ENCODE data around the gene CHRNA3.
A peak's percentile ranks its signal among the peaks of the same experiment; 100 is the strongest.

Gene CHRNA3

DNA sequence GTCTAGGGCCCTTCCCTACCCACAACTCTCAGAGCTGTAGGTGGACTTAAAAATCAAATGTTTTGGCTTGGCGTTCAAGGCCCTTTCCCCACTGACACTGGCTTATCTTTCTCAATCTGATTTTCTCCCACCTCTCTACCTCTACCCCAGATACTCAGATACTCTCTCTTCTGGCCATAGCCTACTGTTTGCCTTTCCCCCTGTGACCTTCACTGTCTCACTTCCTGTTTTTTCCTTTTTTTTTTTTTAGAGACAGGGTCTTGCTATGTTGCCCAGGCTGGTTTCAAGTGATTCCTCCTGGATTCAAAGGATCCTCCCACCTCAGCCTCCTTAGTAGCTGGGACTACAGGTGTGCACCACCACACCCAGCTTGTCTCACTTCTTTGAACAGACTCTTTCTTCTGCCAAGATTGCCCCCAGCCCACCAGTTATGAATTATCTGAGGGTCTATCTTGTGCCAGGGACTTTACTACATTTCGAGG is 15.6 kb upstream of the CHRNA3 start:
- no peak for DNase-seq (ENCODE audit: low read depth)

DNA sequence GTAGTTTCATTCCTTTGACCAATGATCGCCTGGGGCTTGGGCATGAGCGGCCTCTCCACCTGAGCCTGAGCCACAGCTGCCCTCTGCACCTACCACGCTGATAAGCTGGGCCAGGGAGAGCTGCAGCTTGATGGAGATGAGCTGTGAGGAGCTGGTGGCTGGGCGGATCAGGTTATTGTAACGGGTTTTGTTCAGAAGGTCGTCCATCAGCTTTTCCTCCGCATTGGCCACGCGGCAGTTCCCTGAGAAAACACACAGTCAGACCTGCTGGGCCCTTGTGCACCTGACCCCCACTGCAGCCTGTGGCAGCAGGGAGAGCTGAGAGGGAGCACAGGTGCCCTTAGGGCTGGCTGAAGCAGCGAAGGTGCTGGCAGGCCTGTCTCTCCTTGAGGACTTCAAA is 14.6 kb upstream of the CHRNA3 start:
- DNase-seq (ENCODE audit: low read depth) = no peak

DNA sequence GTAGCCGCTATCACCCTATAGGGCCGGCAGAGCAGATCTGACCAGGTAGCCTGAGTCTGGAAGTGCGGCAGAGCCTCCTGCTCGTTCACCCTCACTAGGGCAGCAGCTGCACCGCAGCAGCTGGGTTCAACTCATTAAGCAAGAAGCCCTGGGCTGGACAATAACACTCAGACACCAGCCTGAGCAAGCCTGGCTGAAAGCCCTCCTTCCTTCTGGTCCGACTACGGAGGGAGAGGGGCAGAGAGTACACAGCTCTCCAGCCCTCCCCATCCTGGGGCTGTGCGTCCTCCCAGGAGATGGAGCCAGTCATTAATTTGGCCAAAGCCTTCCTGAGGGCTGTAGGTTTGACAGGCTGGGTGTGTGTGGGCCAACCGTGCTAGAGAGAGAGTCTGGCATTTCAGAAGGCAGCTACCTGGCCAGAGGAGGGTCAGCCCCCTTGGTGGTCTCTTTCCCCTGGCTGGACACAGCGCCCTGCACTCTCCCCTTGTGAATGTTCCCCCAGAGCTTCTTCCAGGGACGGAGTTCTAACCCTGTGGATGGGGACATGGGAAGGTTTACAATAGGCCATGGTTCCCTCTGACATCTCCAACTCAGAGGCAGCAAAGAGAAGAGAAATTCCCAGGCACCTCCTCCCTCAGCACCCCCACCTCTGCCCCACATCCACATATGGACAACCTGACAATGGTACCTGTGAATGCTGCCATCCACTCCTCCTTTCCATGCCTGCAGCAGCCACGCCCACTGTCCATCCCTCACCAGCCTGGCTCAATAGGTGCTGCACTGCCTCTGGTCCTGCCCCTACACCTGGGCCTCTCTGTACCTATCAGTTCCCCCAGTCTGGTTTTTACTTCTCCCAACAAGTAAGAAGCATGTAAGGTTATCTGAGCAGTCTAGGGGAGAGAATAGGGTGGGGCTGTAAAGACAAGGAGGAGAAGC is 13.7 kb upstream of the CHRNA3 start:
- no peak for DNase-seq (ENCODE audit: low read depth)

DNA sequence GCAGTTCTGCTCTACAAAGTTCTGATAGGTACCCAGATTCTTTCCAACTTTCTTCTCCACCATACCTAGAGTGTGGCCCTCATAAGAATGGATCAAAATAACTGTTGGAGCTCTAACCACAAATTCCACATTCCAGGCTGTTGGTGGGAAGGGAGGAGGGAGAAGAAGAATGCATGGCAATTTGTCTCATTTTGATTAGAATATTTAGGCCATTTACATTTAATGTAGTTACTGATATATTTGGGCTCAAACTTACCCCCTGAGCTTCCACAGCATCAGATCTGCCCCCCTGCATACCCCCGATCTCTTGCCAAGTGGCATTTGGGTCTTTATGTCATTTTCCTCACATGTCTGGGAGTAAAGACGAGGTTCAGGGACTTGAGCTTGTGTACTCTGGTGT is 12.6 kb upstream of the CHRNA3 start:
- DNase-seq (ENCODE audit: low read depth) = no peak

DNA sequence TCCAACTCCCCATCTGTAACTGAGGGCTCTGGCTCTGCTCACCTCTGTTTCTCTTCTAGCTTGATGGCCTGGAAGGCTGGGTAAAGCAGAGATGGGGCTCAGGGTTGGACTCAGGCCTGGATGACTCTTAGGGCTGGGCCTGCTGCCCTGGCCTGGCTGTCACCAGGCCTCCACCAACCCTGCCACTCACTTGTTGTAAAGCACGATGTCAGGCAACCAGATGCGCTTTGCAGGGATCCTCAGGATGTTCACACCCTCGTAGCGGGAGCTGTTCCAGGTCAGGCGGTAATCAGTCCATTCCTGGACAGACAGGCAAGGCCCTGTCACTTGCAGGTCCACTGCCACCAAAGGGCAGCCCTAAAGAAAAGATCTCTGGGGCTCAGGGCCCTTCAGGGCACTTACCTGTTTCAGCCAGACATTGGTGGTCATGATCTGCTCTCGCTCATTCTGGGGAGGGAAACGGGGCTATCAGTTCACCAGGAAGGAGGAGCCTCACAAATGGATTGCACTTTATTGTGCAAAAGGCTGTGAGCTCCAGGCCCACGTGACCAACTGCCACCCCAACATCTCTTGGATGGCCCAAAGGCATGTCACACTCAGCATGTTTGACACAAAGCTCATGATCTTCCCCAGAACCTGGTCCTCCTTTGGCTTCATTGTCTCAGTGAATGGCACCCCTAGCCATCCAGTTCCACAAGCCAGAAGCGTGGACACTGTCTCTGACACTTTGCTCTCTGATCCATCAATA is 10.3 kb upstream of the CHRNA3 start:
- DNase-seq (ENCODE audit: low read depth) = no peak

DNA sequence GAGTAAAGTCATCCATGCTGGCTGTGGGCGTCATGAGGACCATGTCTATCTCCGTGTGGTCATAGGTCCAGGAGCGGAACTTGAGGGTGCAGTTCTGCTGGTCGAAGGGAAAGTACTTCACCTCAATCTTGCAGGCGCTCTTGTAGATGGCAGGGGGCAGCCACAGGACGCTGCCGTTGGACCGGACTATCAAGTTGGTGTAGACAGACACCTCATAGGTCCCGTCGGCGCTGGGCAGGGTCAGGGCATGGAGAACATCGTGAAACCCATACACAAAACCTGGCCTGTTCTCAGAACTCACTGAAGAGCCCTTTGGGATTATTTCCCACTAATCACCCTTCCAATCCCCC is 8.9 kb upstream of the CHRNA3 start:
- no peak for DNase-seq (ENCODE audit: low read depth)

DNA sequence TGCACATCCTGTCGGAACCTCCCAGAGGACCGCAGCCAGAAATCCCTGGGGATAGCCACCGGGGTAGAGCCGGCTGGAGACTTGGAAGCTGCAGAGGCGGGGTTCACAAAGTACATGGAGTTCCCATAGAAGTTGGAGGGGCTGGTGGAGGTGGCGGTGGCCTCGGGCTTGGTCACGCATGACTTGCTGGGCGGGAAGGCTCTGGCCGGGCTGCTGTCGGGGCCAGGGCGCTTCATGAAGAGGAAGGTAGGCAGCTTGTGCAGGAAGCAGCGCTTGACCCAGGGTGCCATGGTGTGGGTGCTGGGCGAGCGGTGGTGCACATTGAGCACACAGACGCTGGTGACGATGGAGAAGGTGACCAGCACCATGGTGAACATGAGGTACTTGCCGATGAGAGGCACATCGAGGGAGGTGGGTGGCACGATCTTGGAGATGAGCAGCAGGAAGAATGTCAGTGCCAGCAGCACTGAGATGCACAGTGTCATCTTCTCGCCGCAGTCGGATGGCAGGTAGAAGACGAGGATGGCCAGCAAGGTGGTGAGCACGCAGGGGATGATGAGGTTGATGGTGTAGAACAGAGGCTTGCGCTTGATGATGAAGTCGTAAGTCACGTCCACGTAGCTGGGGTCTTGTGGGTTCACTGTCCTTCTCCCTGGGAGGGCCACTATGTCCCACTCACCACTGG is 8.4 kb upstream of the CHRNA3 start:
- DNase-seq (ENCODE audit: low read depth) = no peak

DNA sequence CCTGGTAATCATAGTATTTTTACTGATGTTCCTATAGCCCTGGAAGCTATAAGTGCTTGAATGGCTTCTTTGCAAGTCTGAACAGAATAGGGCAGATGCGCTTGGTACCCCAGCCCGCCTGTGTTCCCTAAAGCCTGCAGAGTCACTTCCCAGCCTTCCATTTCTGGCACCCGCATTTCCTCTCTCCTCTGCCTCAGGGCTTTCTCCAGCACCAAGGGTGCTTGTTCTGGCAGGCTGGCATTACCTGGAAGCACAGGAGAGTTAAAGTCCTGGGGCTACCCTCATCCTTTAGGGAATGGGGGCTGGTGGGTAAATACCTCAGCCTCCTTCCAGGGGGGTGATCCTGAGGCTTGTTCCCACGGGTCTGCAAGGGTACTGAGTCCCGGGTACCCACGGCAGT is 7.4 kb upstream of the CHRNA3 start:
- no peak for DNase-seq (ENCODE audit: low read depth)

DNA sequence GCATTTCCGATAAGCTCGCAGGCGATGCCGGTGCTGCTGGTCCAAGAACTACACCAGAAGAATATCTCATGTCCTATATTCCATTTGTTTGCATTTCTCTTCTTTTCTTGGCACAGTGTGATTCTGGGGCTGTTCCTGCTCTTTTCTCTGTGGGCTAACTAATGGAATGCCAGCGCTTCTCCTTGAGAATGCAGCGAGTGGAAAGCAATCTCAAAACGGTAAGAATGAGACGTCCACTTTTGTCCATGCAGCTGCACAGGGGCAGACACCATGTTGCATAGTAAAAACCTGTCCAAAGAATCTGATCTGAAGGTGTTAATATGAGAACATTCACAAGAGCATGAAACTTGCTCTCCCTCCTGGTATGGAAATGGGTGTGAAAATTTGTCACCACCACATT is 6.6 kb upstream of the CHRNA3 start:
- DNase-seq (ENCODE audit: low read depth) = no peak

DNA sequence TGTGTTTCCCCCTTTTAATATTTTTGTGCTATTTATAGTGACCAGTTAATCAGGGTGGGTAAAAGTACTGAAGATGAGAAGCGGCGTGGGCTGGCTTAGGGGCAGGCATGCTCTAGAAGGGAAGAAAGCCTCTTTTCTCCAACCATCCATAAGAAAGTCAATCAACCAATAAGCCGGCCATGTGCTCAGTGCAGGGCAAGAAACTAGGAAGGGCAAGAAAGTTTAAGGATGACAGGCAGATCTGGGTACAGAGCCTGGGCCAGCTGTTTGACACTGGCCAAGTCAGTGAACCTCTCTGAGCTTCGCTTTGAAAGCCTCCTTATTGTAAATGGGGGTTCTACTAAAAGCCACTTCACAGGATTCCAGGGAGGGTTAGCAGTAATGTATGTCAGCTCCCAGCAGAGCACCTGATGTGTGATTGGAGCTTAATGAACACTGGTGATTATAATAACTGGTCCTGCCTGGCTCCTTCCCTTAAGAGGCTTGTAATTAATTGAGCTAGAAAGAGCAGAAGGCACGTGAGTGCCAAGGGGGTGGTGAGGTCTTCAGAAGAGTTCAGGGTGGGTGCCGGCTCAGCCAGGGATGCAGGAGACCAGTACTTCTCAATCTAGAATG is 5.7 kb upstream of the CHRNA3 start:
- no peak for DNase-seq (ENCODE audit: low read depth)

DNA sequence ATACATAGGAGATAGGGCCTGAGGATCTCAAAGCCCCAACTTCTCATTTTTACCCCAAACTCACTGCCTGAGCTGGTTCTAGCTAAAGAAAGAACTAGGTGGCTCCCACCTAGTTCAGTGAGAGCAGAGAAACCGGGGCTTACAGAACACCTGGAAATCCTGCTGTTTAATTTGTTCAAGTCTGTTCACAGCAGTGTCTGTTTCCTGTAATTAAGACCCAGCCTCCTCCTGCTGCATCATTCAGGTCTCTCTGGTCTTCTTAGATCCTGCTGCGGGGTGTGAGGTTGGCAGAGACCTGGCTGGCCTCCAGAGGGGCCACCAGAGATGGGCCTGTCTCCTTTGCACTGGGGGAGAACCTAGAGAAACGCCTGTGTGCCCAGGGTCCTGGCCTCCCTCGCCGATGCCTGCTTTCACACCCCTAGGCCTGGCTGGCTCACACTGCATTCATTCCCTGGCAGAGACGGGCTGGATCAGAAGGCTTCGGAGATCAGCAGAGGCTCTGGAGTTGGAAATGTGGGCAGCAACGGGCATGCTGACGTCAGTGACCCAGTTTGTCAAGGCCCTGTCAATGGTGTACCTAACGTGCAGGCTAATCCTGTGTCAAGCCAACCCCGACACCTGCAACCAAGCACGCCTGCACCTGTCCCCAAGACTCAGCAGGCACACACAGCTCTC is 4.9 kb upstream of the CHRNA3 start:
- DNase-seq (ENCODE audit: low read depth) = no peak

DNA sequence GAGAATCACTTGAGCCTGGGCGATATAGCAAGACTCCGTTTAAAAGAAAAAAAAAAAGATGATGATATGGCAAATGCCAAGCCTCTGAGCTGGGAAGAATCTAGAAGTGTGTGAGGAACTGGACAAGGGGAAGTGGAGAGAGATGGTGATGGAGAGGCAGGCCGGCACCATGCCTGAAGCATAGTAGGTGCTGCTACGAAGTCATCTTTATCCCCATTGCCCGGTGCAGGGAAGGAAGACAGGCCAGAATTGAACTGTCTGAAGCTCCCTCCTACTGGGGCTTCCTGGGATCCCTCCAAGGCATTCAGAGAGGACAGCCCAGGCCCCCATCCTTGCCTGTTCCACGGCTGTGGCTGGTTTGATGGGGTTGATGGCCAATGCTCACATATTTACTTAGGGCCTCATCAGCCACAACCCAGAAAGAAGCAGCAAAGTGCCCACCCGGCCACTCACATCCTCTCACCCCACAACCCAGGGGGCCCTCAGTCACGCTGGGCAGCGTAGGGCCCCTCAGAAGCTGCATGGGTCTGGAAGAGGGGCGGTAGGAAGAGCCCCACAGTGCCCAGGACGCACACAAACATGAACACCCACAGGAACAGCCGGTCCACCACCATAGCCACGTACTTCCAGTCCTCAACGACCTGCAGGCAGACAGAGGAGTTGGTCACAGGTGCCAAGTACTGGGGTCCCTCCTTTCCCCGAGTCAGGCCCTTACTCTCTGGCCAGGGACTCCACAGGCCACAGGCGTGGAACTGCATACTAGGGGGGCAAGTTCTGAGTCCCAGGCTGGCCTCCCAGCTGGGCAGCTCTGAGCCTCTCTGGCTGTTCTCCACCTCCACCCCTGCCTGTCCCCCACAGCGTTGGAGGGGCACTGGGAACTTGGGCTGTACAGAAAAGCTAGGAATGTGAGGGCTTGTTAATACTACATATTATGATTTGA is 4.1 kb upstream of the CHRNA3 start:
- DNase-seq (ENCODE audit: low read depth) = no peak

DNA sequence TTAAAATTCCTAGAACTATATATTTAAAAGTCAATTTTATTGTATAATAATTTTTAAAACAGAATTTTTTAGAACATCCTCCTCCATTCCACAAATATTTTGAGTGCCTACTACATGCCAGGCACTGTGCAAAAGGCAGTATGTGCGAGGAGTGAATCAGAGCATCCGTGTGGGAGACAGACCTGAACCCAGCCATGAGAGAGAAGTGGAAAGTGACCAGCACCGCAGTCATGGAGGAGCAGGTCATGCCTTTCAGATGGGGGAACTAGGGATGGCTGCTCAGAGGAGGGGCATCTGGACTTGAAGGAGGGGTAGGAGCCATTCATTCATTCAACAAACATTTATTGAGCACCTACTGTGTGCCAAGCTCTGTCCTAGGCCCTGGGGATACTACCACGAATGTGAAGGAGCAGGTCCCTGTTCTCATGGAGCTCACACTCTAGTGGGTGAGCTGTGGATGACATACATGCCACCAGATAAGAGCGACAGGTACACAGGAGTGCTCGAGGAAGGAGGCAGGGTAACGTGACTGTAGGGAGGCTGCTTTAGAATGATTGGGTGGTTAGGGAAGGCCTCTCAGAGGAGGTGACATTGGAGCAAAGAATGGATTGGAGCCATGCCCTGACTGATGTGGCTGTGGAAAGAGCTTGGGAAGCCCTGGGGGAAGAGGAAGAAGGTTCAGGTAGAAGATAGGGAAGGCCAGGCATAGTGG is 3.1 kb upstream of the CHRNA3 start:
- no peak for DNase-seq (ENCODE audit: low read depth)

DNA sequence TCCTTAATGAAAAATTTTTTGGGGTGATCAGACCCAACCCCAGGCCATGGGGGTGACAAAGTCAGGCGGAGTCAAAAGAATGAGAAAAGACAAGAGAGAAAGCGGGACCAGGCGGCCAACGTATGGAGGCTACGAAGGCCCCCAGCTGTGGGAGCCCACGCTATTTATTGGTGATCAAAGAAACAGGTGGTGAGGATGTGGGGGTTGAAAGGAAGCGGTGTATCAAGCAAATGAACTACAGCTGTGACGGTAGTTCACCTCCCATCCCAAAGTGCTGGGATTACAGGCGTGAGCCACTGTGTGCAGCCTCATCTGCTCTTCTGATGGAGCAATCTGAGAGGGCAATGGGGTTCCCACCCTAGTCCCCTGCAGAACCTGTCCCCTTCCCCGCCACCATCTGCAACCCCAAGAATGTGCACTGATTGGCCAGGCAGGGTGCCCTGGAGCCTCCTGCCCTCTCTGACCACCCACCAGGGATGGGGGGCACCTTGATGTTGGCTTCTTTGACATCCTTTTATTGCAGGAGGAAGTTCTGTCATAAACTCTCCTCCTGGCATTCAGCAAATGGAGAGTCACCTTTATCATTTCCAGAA is 1.1 kb upstream of the CHRNA3 start:
- DNase-seq (ENCODE audit: low read depth) = no peak

DNA sequence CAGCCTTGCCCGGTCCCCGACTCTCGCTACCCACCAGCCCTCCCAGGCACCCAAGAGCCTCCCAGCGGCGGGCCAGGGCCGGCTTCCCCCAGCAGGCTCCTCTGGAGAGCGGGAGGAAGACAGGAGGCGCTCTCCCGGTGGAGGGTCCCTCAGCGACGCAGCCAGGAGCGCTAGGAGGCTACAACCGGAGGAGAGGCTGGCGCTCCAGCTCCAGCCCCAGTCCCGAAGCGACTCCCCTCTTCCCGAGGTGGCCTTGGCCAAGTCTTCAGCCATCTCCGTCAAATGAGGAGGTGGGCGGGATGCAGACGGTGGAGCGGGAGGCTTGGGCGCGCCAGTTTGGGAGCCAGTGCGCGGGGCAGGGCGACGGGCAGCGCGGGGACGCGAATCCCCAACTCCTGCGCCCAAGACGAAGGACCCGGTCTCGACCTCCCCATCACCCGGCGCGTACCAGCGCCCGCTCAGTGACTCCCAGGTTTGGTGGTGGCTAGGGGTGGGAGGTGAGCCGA is 722 bp downstream of the CHRNA3 start:
- DNase-seq (ENCODE audit: low read depth) = no peak

DNA sequence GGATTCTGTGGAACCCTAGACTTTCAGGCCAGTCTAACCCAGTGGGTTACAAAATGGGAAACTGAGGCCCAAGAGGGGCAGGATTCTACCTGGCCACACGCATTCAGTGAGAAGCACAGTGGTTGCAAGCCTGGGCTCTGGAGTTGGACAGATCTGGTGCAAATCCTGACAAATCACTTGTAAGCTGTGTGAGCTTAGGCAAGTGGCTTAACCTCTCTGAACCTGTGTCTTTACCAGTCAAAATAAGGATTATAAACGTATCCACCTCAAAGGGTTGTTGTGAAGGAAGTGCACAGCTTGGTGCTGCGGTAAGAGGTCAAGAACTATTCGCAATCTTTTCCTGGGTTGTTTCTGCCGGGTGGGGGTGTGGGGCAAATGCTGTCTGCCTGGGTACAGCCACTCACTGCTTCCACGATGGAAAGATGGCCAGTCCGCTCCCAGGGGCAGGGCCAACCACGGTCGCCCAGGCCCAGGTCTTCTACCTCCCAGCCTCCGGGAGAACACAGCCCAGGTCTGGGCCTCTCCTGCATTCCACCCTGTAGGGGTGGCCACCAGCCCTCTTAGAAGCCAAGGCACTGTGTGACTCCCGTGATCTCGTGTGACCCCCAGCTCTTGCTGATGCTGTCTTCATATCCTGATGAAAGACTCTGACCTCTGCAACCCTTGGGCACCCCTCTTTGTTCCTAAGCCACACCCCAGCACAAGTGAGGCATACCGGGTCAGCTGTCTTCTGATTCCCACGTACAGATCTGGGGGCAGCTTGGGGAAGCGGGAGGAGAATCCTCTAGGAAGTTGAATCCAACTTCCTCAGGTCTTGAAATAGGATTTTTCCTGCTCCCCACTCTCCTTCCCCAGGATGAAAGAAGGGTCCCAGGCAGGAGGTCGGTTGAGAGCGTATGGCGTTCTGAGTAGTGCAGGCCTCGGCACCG is 1.5 kb downstream of the CHRNA3 start:
- DNase-seq (ENCODE audit: low read depth) = no peak

DNA sequence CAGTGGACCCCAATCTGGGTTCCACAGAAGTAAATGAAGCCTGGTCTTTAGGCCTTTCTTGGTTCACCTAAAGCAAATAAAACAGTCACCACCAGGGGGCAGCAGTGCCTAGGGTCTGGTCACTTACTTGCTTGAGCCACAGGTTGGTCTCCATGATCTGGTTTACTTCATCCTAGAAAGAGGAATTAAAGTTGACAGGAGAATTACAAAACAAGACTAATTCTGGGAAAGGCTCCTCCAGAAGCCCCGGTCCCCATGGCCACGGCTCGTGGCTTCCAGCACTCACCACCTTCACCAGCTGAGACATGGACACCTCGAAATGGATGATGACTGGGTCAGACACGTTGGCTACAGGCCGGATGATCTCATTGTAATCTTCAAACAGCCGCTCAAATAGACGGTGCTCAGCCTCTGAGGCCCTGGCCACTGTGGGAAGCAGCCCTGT is 2.3 kb downstream of the CHRNA3 start:
- DNase-seq (ENCODE audit: low read depth) = peak; percentile 75

DNA sequence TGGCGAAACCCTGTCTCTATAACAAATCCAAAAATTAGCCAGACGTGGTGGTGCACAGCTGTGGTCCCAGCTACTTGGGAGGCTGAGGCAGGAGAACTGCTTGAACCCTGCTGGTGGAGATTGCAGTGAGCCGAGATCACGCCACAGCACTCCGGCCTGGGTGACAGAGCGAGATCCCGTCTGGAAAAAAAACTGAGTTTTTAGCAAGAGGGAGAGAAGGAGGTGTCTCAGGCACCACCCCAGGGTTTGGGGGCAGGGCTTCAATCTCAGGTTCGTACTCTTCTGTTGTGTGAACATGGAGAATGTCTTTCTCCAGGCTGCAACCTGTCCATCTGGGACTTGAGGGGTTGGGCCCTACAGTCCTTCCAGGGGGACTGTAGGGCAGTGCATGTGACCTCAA is 2.7 kb downstream of the CHRNA3 start:
- DNase-seq (ENCODE audit: low read depth) = no peak

Measured in stimulated activated CD8-positive, alpha-beta memory T cell treated with anti-CD3 and anti-CD28 coated beads, Interleukin-12 subunit alpha, Interleukin-12 subunit beta, amount 100 ng/mL, for 1 hour (primary cell).